Activated CD4-positive, alpha-beta T cell treated with anti-CD3 and anti-CD28 coated beads, Interleukin-2, amount 50 U/mL, for 1 hour (primary cell): ENCODE data around the gene NEO1.

Experiments used
- DNase-seq: peaks from one replicate; pipeline ENCODE4 v3.0.0-alpha.2; 2020

NEO1 gene, protein sequence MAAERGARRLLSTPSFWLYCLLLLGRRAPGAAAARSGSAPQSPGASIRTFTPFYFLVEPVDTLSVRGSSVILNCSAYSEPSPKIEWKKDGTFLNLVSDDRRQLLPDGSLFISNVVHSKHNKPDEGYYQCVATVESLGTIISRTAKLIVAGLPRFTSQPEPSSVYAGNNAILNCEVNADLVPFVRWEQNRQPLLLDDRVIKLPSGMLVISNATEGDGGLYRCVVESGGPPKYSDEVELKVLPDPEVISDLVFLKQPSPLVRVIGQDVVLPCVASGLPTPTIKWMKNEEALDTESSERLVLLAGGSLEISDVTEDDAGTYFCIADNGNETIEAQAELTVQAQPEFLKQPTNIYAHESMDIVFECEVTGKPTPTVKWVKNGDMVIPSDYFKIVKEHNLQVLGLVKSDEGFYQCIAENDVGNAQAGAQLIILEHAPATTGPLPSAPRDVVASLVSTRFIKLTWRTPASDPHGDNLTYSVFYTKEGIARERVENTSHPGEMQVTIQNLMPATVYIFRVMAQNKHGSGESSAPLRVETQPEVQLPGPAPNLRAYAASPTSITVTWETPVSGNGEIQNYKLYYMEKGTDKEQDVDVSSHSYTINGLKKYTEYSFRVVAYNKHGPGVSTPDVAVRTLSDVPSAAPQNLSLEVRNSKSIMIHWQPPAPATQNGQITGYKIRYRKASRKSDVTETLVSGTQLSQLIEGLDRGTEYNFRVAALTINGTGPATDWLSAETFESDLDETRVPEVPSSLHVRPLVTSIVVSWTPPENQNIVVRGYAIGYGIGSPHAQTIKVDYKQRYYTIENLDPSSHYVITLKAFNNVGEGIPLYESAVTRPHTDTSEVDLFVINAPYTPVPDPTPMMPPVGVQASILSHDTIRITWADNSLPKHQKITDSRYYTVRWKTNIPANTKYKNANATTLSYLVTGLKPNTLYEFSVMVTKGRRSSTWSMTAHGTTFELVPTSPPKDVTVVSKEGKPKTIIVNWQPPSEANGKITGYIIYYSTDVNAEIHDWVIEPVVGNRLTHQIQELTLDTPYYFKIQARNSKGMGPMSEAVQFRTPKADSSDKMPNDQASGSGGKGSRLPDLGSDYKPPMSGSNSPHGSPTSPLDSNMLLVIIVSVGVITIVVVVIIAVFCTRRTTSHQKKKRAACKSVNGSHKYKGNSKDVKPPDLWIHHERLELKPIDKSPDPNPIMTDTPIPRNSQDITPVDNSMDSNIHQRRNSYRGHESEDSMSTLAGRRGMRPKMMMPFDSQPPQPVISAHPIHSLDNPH (N-terminal part only)

DNA sequence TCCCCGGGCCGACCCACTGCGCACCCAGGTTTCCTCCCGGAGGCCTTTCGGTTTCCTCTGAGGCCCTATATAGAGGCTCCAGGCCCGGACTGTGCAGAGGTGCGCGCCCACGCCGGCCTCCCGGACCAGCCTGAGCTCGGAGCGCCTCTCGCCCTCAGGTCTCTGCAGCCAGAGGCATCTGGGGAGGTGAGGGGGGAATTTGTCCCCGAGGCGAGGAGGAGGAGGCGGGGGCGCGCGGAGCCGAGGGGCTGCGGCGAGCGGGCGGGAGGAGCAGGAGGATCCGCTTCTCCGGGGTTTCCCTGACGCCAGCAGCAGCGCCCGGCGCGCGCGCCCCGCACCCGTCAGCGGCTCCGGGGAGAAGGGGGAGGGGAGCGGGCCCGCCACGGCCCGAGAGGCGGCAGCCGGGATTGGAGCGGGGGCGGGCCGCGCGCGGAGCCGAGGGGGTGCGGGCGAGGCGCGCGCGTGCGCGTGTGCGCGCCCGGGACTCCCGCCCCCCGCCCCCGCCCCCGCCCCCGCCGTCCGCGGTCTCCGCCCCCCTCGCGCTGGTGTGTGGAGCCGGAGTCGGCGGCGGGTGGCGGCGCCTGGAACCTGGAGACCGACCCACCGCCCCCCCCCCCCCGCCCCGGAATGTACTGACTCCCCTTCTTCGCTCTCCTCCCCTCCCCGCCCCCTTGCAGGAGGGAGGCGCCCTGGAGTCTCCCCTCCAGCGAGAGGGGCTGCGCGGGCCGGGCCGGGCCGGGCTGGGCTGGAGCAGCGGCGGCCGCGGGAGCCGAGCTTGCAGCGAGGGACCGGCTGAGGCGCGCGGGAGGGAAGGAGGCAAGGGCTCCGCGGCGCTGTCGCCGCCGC is at the start of gene NEO1:
Gene NEO1 (plus strand): TSS at position 657 of the 846 bp plus-strand sequence. CDS start 213 bp downstream, outside the sequence.
- DNase-seq: peak; percentile 79

DNA sequence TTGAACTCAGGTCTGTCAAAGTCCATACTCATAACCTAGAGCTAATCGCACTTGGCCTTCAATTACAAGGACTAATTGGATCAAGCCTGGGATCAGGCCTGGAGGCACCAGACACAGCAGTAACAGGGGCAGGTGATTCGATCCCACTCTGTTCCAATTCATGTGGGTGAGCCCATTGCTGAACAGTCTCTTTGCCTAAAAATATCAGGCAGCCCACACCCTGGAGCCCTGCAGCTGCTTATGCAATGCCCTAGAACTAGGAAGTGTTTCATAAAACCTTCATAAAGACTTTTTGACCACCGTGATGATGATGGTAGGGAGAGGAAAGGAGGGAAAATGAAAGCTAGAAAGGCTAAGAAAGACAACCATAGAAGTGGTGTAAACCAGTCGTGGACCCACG is 47.8 kb upstream of the NEO1 start:
- no peak for DNase-seq

DNA sequence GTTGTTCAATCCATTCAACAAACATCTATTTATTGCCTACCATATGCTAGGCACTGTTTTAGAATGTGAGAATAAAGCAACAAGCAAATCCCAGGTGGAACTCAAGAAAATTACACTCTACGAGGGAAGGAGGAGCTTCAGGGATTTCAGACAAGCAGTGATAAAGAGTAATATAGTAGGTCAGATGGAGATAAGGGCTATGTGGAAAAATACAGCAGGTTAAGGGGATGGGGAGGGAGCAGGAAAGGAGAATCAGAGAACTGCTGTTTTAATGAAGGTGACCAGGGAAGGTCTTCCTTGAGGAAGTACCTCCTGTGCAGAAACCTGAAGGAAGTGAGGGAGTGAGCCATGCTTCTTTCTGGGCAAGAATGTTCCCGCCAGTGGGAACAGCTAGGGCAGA is 47.2 kb upstream of the NEO1 start:
- no peak for DNase-seq

DNA sequence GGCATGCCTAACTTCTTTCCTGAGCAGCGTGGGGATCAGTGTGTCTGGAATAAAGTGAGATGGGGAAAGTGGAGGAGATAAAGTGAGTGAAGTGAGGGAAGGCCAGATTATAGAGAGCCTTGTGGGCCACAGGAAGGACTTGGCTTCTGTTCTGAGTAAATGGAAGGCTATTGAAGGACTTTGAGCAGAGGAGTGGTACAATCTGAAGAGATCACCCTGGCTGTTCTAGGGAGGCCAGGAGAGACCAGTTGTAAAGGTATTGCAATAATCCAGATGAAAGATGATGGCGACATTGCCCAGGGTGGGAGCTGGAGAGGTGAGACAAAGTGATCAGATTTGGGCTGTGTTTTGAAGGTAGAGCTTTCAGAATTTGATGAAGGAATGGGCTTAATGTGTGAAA is 46.8 kb upstream of the NEO1 start:
- no peak for DNase-seq

DNA sequence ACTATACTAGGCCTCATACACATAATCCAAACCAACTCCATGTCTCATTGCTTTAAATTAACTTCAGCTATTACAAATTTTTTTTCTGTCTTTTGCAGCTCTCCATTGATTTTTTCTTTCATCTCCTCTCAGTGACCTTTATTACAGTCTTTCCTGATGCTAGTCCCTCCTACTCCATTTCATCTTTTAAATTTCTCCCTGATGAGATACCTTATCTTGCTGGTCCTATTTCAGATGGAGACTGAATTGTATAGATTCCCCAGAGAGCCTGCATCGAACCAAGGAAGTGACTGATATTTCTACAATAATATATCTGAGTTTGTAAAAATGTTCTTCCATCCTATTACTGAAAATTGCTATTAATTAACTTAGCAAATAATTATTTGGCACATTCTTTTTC is 45.7 kb upstream of the NEO1 start:
- no peak for DNase-seq

DNA sequence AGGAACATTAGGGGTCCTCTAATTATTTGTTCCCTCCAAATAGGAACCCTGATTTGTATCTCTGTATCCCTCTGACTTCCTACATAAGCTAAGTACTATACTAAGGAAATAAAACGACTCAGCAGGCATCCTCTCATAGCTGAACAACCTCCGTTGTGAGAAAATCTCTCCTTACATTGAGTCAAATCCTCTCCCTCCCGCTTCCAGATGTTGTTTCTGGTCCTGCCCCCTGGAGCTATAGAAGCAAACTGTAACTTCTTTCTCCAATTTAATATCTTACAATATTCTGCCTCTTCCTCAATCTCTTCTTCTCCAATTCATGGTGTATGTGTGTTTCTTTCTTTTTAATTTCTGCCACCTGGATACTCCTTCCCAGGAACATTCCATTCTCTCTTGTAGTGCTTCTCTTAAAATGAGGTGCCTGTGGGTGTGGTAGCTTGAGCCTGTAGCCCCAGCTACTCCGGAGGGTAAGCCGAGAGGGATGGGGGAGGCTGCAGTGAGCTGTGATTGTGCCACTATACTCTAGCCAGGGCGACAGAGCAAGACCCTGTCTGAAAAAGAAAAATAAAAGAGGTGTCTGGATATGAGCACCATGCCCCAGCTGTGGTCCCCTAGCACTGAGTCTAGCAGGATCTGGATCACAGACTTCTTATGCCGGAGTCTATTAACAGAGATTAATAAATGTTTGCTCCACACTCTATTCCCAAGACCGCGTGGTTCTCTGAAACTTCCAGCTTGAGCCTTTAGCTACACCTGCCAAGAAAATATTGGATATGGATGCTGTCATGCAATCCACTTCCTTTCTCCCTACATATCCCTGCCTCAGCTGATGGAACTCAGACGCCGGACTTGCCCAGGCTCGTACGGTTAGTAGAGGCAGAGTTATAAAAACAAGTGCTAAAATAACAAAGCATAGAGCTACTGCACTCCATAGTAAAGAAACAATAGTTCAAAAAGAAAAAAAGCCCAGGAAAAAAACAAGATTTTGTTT is 42.9 kb upstream of the NEO1 start:
- no peak for DNase-seq

DNA sequence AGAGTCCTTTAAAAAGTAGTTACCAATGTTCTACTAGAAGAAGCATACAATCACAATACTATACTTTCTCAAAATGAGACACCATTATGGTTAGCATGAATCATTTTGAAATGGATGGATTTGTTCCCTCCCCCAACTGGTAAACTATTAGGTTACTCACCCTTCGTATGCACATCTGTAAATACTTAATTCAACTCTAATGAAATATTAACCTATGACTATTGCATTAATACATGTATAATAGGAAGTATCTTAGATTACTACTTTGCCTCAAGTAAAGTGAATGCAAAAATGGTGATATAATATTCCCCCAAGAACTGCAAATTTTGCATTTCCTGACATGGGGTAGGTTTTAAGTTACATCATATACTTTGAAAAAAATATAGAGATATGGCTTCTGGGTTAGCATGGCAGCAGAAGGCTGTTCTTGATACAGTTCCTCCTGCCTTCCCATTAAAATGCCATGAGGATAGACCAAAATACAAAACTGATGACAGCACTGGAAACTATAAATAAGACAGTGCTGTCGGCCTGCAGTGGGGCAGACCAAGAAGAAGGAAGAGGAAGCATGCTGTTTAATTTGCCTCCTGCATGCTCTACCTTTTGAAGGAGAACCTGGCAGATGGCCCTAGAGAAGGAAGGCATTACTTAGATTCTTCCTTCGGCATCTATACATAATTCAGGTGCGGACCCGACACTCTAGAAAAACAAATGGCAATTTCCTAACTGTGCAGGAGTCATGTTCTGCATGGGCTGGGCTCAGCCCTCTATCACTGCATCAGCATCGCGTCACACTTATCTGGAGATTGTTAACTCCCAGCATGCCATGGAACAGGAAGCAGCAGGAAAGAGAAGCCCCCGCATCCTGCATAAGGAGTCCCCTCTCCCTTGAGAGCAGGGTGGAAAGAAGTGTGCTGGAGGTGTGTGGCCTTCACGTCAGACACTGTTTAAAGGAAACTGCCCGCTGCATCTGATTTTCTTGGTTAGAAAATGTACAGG is 41.8 kb upstream of the NEO1 start:
- no peak for DNase-seq

DNA sequence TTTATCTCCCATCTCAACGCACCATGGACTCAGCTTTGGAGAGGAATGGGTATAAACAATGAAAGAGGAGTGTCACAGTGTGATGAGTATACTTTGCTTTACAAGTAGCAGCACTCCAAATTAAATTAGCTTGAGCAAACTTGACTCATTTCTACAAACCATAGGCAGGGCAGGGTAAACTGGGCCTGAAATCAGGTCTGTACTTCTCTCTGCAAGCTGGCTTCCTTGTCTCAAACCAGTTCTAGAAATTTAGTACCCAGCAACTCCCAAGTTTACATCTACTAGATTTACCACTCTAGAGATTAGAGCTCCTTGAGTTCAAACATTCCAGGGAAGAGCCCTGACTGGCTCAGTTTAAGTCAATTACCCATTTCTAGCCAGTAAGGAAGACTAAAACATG is 37.4 kb upstream of the NEO1 start:
- no peak for DNase-seq

DNA sequence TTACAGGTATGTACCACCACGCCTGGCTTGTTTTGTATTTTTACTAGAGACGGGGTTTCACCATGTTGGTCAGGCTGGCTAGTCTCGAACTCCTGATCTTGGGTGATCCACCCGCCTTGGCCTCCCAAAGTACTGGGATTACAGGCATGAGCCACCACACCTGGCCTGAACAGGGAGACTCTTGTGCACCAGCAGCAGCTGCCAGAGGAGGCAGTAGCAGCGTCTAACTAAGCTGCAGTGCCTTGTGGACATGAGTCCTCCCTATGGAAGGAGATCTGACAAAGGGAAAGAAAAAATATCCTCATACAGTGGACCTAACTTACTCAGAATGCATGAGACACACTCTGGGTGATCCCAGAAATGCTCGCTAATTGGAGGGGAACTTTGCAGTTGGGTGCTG is 36.8 kb upstream of the NEO1 start:
- no peak for DNase-seq

DNA sequence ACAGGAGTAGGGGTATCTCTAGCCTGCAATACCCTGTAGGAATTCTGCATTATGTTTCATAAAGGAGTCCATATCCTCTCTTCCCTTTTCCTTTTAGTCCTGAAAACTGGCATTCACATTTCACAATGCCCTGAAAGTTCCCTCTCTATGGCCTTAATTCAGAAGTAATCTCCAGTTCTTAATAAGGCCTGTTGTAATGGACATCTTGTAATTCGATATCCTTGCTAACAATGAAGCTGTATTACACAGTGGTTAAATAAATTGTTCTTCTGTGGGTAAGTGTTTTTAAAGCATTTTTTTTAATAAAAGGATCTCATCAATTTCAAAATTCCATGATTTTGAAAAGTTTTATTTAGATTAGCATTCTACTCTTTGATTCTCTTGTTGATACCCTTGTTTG is 34.3 kb upstream of the NEO1 start:
- DNase-seq: no peak

DNA sequence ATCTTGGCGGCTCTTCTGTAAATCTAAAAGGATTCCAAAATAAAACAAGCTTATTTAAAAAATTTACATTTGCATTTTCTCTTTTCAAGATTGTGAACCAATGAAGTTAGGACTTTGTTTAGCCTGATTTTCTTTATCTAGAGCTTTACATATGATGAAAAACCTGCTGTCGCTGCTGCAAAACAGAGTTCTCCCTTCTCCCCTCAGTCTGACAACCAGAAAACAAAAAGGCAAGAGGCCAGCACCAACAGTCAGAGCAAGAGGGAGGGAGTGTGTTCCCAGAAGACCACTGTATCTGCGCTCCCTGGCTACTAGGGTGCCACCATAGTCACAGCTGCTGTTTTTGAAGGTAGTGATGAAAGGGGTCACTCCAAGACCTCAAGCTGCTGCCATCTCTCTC is 33.1 kb upstream of the NEO1 start:
- DNase-seq: no peak

DNA sequence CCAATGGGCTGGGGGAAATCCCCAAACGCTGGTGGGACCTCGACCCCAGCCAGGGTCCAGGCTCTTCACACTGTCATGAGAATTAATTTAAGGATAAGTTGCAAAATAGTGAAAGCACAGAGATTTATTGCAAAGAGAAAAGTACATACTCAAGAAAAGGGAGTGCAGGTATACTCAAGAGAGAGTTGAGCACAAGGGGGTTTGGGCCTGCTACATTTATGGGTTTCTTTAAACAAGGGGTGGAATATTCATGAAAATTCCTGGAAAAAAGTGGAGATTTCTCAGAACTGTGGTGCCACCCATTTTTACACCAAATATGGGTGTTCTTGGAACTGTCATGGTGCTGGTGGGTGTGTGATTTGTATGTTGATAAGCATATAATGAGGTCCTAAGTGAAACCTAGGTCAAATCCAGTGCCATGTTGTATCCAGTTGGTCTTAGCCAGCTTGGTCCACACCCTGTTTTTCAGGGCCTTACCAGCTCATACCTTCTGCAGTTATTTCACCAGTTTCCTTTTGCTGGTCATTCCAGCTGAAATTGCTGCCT is 32.6 kb upstream of the NEO1 start:
- DNase-seq: no peak

DNA sequence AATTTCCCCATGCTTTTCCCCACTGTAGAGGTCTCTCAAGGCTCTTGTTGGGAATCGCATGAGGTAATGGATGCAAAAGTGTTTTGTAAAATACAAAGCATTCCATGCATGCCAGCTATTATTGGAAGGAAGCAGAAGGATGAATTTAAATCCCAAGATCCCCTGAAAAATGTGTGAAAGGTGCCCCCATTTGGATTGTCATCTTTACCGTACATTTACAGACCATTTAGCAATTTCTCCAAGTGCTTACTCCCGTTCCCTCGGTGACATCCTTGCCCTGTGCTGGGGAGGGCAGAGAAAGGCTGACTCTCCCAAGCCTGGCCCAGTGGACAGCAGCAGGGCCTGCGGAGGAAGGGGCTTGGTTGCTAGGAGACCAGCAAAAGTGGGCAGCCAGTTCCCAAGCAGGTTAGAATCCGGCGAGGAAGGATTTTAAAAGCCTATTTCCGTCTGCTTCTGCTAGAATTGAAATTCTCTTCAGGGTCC is 31.1 kb upstream of the NEO1 start:
- no peak for DNase-seq

DNA sequence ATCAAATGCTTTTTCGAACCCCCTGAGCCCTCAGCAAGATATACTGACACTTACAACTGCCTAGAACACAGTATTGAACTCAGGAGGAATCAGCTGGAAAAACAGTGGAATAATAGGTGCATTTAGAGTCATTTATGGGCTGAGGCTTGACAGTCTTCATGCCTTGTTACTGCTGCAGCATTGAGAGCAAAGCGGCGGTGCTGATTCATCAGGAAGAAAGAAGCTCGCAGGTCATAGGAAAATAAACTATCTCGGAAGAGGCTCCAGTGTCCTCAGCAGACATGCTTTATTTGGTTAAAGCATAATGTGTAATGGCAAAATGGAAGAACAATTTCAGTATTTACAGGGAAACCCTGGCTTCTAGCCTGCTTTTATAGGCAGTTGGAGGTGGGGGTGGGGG is 30.1 kb upstream of the NEO1 start:
- DNase-seq: no peak

DNA sequence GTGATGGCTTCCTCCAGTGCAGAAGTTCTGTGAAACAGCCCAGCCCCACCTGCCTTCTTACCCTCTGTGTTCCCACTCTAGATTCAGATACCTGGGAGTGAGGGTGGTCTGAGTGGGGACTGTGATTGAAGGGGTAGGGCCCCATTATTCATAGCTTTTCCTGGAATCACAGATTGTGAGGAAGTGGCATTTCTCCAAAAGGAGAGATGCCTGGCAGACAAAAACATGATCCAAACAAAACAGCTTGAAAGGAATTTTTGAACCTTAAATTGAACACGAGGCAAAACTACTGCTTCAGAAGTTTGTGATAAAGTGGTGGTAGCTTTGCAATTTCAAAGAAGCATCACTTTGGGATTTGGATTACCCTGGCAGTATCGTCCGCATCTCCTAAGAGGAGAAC is 29.2 kb upstream of the NEO1 start:
- DNase-seq: no peak

DNA sequence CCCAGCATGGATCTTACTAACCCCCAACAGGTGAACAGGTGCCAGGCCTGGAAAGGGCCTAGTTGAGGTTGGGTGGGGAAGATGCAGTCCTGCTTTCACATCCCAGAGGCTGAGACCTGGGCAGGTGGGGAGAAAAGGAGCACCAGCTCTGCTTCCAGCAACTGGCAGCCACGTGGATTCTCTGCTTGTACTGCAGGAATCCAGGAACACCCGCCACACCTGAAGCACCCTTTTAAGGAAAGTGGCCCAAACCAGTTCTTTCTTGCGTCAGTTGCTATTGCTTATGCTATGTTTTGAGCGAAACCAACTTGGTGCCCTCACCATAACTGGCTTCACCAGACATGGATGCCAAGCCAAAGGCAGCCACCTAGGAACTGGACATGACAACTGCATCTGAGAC is 28.1 kb upstream of the NEO1 start:
- DNase-seq: no peak

DNA sequence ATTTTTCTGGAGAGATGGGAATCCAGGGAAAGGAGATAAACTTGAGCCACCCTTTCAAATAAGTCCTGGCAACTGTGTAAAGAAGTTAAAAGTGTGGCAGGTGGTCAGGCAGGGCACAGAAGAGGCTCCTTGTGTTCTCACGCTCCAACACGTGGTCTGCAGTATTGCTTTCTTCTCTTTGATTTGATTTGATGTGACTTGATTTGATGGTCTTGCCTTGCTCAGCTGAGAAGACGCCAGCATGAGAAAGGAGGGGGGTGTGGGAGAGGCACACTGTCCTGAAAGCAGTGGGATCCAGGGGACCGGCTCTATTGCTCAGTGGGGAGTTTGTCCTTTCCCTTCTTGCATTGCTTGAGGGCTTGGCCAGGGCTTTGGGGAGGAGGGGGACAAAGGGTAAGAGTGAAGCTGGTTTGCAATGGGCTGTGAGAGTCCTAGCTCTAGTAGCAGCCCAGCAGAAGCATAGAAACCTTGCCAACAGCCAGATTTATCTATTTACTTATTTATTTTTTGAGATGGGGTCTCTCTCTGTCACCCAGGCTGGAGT is 25.7 kb upstream of the NEO1 start:
- DNase-seq: no peak

DNA sequence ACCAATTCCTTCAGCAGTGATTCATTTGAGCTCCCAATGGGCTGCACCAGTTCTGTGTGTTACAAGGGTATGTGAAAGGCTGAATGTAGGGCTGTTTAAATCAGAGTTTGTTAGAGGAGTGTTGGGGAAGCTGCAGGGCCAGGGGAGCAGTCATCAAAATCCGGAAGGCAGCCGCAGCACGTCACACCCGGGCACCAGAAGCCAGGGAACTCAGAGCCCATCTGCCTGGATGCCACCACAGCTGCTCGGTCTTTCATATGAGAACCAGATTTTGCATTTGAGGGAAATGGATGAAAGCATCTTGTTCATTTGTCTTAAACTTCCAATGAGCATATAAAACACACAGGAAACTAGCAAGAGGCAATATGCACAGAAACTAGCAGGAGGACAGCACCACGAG is 24.2 kb upstream of the NEO1 start:
- DNase-seq: no peak

DNA sequence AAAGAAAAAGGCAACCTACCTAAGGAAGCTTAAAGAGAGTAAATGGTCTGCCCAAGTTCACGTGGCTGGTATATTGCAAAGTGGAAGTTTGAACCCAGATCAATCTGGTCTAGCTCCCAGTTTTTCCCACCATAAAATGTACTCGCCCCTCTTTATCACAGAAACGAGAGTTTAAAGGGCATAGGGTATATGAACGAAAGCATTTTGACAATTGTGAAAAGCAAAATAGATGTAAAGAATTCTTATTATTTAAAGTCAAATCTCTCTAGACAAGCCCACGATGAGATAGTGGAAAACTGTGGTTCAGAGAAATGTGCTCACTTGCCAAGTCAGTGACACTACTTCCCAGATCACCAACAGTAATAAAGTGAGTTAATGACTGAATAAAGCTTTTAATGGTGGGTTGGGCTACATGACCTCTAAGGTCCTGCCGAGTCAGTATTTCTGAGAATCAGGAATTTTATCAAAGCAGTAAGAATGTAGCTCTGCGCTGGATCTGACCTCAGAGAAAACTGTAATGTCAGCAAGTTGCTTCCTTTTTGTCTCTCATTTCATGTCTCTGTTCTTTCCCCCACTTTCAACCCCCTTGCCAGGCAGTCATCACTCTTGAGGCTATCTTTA is 23.3 kb upstream of the NEO1 start:
- no peak for DNase-seq
